Measurements from ENCODE around the gene PHACTR3.
"Not testable (repeated sequence)": the region's sequence is repeated elsewhere in the genome, so short reads cannot be mapped to it uniquely, and the experiment has no call there.

The PHACTR3 gene

GRCh38 chr20:59603781-59604541, at the start of gene PHACTR3:
PHACTR3 (plus strand) TSS chr20:59604540; CDS start chr20:59605015, 475 bp downstream.
- DNase-seq = no peak

- DNase-seq = not testable (repeated sequence)
Observed at GRCh38 chr20:59557733-59558529, 46.4 kb upstream of the PHACTR3 start.

GRCh38 chr20:59559024-59559817, 45.1 kb upstream of the PHACTR3 start:
- no peak for DNase-seq

GRCh38 chr20:59559863-59560262, 44.5 kb upstream of the PHACTR3 start:
- no peak for DNase-seq

- no peak for DNase-seq
Observed at GRCh38 chr20:59560588-59561227, 43.6 kb upstream of the PHACTR3 start.

- DNase-seq = no peak
Observed at GRCh38 chr20:59561228-59561605, 43.1 kb upstream of the PHACTR3 start.

GRCh38 chr20:59561614-59562277, 42.6 kb upstream of the PHACTR3 start:
- no peak for DNase-seq

- no peak for DNase-seq
Observed at GRCh38 chr20:59564171-59564570, 40.2 kb upstream of the PHACTR3 start.

GRCh38 chr20:59564943-59565342, 39.4 kb upstream of the PHACTR3 start:
- no peak for DNase-seq

- DNase-seq = no peak
Observed at GRCh38 chr20:59565768-59566461, 38.4 kb upstream of the PHACTR3 start.

- DNase-seq = no peak
Observed at GRCh38 chr20:59566631-59567524, 37.5 kb upstream of the PHACTR3 start.

- no peak for DNase-seq
Observed at GRCh38 chr20:59567585-59568508, 36.5 kb upstream of the PHACTR3 start.

- DNase-seq = no peak
Observed at GRCh38 chr20:59568509-59569024, 35.8 kb upstream of the PHACTR3 start.

- no peak for DNase-seq
Observed at GRCh38 chr20:59569305-59569704, 35.0 kb upstream of the PHACTR3 start.

- DNase-seq = no peak
Observed at GRCh38 chr20:59571151-59571550, 33.2 kb upstream of the PHACTR3 start.

GRCh38 chr20:59571551-59572314, 32.6 kb upstream of the PHACTR3 start:
- DNase-seq = peak; percentile 23

- DNase-seq = no peak
Observed at GRCh38 chr20:59572515-59572914, 31.8 kb upstream of the PHACTR3 start.

GRCh38 chr20:59573837-59574236, 30.5 kb upstream of the PHACTR3 start:
- DNase-seq = no peak

All from HCEC 1CT (cell line).